Measurements from ENCODE around the gene CDCA4.

Gene CDCA4

GRCh38 chr14:104971447-104972240 lies 49.2 kb downstream of the CDCA4 start:
- Histone ChIP-seq H3K79me2 (ENCODE audit: control insufficient read depth, low read length) (no peaks in the 10 kb centered on the region), H3K36me3 (ENCODE audit: control insufficient read depth, low read length) (no peaks in the 10 kb centered on the region), H3K4me1 (ENCODE audit: control insufficient read depth, low read length) (peaks cover 26% of the 10 kb centered on the region), H3K4me3 (ENCODE audit: low read length) (no peak overlapping the region), H3K4me2 (ENCODE audit: low read length) (no peak overlapping the region), H3K9me3 (ENCODE audit: control insufficient read depth, insufficient read depth, low read length) (no peaks in the 10 kb centered on the region), H3F3A (ENCODE audit: control insufficient read depth, insufficient read depth) (no peaks in the 10 kb centered on the region), H3K27ac (ENCODE audit: low read depth, low read length) (no peak overlapping the region), H3K9me2 (replicated peaks; ENCODE audit: control insufficient read depth, low read length) (no peaks in the 10 kb centered on the region), H3K27me3 (ENCODE audit: control insufficient read depth, low read length) (peaks cover 18% of the 10 kb centered on the region; the same call in 1 of the 2 replicates), H4K20me1 (ENCODE audit: control insufficient read depth, insufficient read depth, low read depth, low read length) (no peaks in the 10 kb centered on the region)
- no peak for TF ChIP-seq EZH2phosphoT487 (IDR thresholded peaks at IDR 0.05; ENCODE audit: borderline replicate concordance, low read length)

GRCh38 chr14:104970231-104971068 lies 50.4 kb downstream of the CDCA4 start:
- no peak overlapping the region for H3K27ac ChIP-seq (ENCODE audit: low read depth, low read length)
- H3K4me1 ChIP-seq (ENCODE audit: control insufficient read depth, low read length), result peaks cover 22% of the 10 kb centered on the region
- H3K79me2 ChIP-seq (ENCODE audit: control insufficient read depth, low read length), result no peaks in the 10 kb centered on the region
- no peaks in the 10 kb centered on the region for H3K36me3 ChIP-seq (ENCODE audit: control insufficient read depth, low read length)
- H3K4me2 ChIP-seq (ENCODE audit: low read length), result no peak overlapping the region
- no peaks in the 10 kb centered on the region for H3K9me3 ChIP-seq (ENCODE audit: control insufficient read depth, insufficient read depth, low read length)
- peaks cover 12% of the 10 kb centered on the region; the same call in 1 of the 2 replicates for H3K27me3 ChIP-seq (ENCODE audit: control insufficient read depth, low read length)
- H3K4me3 ChIP-seq (ENCODE audit: low read length), result no peak overlapping the region
- H4K20me1 ChIP-seq (ENCODE audit: control insufficient read depth, insufficient read depth, low read depth, low read length), result no peaks in the 10 kb centered on the region
- no peaks in the 10 kb centered on the region for H3F3A ChIP-seq (ENCODE audit: control insufficient read depth, insufficient read depth)
- TF ChIP-seq EZH2phosphoT487 (IDR thresholded peaks at IDR 0.05; ENCODE audit: borderline replicate concordance, low read length), result no peak
- TF ChIP-seq CTCF (IDR thresholded peaks at IDR 0.05; ENCODE audit: low read depth, low read length, poor library complexity, severe bottlenecking), result no peak
- no peaks in the 10 kb centered on the region for H3K9me2 ChIP-seq (replicated peaks; ENCODE audit: control insufficient read depth, low read length)

GRCh38 chr14:104969741-104970230 lies 51.1 kb downstream of the CDCA4 start:
- Histone ChIP-seq H3K36me3 (ENCODE audit: control insufficient read depth, low read length) (no peaks in the 10 kb centered on the region), H3K9me2 (replicated peaks; ENCODE audit: control insufficient read depth, low read length) (no peaks in the 10 kb centered on the region), H3K4me1 (ENCODE audit: control insufficient read depth, low read length) (peaks cover 22% of the 10 kb centered on the region), H4K20me1 (ENCODE audit: control insufficient read depth, insufficient read depth, low read depth, low read length) (no peaks in the 10 kb centered on the region), H3K27me3 (ENCODE audit: control insufficient read depth, low read length) (peaks cover 6% of the 10 kb centered on the region; the same call in 1 of the 2 replicates), H3K4me3 (ENCODE audit: low read length) (no peak overlapping the region), H3K4me2 (ENCODE audit: low read length) (no peak overlapping the region), H3K27ac (ENCODE audit: low read depth, low read length) (no peak overlapping the region), H3K9me3 (ENCODE audit: control insufficient read depth, insufficient read depth, low read length) (no peaks in the 10 kb centered on the region), H3F3A (ENCODE audit: control insufficient read depth, insufficient read depth) (no peaks in the 10 kb centered on the region), H3K79me2 (ENCODE audit: control insufficient read depth, low read length) (no peaks in the 10 kb centered on the region)
- no peak for TF ChIP-seq EZH2phosphoT487 (IDR thresholded peaks at IDR 0.05; ENCODE audit: borderline replicate concordance, low read length)
- TF ChIP-seq CTCF (IDR thresholded peaks at IDR 0.05; ENCODE audit: low read depth, low read length, poor library complexity, severe bottlenecking), result no peak
